Regular cardiac myocyte (primary cell): ENCODE measurements around the gene CLUH. TPM values are rescaled to one million over a fixed set of nuclear protein-coding genes. Genes with fewer than 3 reads are reported as not detected.

Source experiments
- total RNA-seq: library from RNA; depleted of rRNA; stranded (reverse); fragments of >200 nt; gene quantifications from 2 replicates; pipeline ENCODE4 v1.2.3, GENCODE V29; 2014

Gene CLUH
- 26.2 and 56.9 TPM in 2 replicates for total RNA-seq

GRCh38 chr17:2711608-2712299 is at the start of gene CLUH:
CLUH (minus strand) TSS chr17:2711764; CDS start chr17:2711661, 103 bp downstream.

GRCh38 chr17:2749058-2749783 is 37.7 kb upstream of the CLUH start, which contains the start of gene CCDC92B:
CCDC92B (minus strand) TSS chr17:2749652; CDS start chr17:2735145, 14,507 bp downstream.

Other genes with a start within 250 kb of the CLUH start
- gene METTL16, start 199.9 kb downstream of the CLUH start, total RNA-seq = 15.5 and 15.8 TPM in 2 replicates
- gene PAFAH1B1, start 118.1 kb downstream of the CLUH start, total RNA-seq = 84.4 and 85.7 TPM in 2 replicates
- not detected in 2 replicates for gene CCDC92B, start 37.9 kb upstream of the CLUH start, total RNA-seq
- gene RAP1GAP2, start 84.7 kb upstream of the CLUH start, total RNA-seq = 0.28 and 0.96 TPM in 2 replicates